HG02678 (cell line): ENCODE results near the gene RALB.
"Not testable (repeated sequence)": the region's sequence is repeated elsewhere in the genome, so short reads cannot be mapped to it uniquely, and the experiment has no call there.

Experiments
- ATAC-seq: cut with Tn5 transposase; IDR thresholded peaks from one replicate; pipeline ENCODE4 v1.9.1; 2021; ENCODE audit warnings: mild to moderate bottlenecking, moderate library complexity; ENCODE audit not compliant: unreplicated experiment

Gene RALB

GRCh38 chr2:120291401-120292311 is 39.0 kb downstream of the RALB start:
- ATAC-seq = no peak

- peak; percentile 10 for ATAC-seq
Observed at GRCh38 chr2:120293096-120294007, 40.7 kb downstream of the RALB start.

GRCh38 chr2:120294008-120294340 is 41.3 kb downstream of the RALB start:
- ATAC-seq = peak; percentile 91

GRCh38 chr2:120298173-120298835 is 45.7 kb downstream of the RALB start:
- no peak for ATAC-seq

GRCh38 chr2:120299004-120299403 is 46.4 kb downstream of the RALB start:
- ATAC-seq = no peak

- no peak for ATAC-seq
Observed at GRCh38 chr2:120299561-120299960, 46.9 kb downstream of the RALB start.

GRCh38 chr2:120300385-120300784 is 47.7 kb downstream of the RALB start:
- no peak for ATAC-seq

GRCh38 chr2:120301284-120301683 is 48.6 kb downstream of the RALB start:
- ATAC-seq = no peak

GRCh38 chr2:120302301-120302700 is 49.6 kb downstream of the RALB start:
- ATAC-seq = no peak

- ATAC-seq = no peak
Observed at GRCh38 chr2:120303177-120303576, 50.5 kb downstream of the RALB start.

- ATAC-seq = no peak
Observed at GRCh38 chr2:120305296-120305695, 52.6 kb downstream of the RALB start.

GRCh38 chr2:120305937-120306490 is 53.4 kb downstream of the RALB start:
- no peak for ATAC-seq

GRCh38 chr2:120307482-120307881 is 54.8 kb downstream of the RALB start:
- ATAC-seq = no peak

GRCh38 chr2:120308038-120308910 is 55.6 kb downstream of the RALB start:
- ATAC-seq = no peak

GRCh38 chr2:120310136-120310535 is 57.5 kb downstream of the RALB start:
- peak; percentile 58 for ATAC-seq

- not testable (repeated sequence) for ATAC-seq
Observed at GRCh38 chr2:120310841-120311240, 58.2 kb downstream of the RALB start.

- ATAC-seq = no peak
Observed at GRCh38 chr2:120312076-120312475, 59.4 kb downstream of the RALB start.

GRCh38 chr2:120312860-120313694 is 60.4 kb downstream of the RALB start:
- peak; percentile 56 for ATAC-seq
